ENCODE results near the gene ZNF30.
"Not testable (repeated sequence)": the region's sequence is repeated elsewhere in the genome, so short reads cannot be mapped to it uniquely, and the experiment has no call there.

ZNF30 gene

GRCh38 chr19:34904664-34905527 lies 21.8 kb upstream of the ZNF30 start:
- no peak for TF ChIP-seq CTCF (IDR thresholded peaks at IDR 0.05; ENCODE audit: low read depth, low read length)
- DNase-seq (ENCODE audit: low read depth in 2 of 2): no peak
- no peak overlapping the region for H3K4me3 ChIP-seq (replicated peaks in 1 of 2; ENCODE audit: low read depth in 2 of 2, low read length in 2 of 2)

DNA sequence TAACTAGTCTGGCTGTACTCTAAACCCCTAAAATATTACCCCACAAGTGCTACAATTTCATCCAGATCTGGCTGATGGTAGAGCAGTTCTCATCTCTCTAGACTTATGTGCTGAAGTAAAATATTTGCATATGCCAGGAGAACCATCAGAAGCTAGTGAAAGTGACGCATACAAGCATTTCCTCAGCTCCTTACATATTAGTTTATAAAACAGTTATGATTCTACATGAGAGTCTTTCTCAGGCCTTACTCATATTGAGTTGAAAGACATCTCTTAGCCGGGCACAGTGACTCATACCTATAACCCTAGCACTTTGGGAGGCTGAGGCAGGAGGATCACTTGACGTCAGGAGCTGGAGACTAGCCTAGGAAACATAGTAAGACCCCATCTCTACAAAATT lies 15.9 kb upstream of the ZNF30 start:
- TF ChIP-seq CTCF (IDR thresholded peaks at IDR 0.05; ENCODE audit: low read depth, low read length): no peak
- DNase-seq (ENCODE audit: low read depth in 2 of 2): no peak
- no peak overlapping the region for H3K4me3 ChIP-seq (replicated peaks in 1 of 2; ENCODE audit: low read depth in 2 of 2, low read length in 2 of 2)

GRCh38 chr19:34917144-34917543 lies 9.6 kb upstream of the ZNF30 start:
- not testable (repeated sequence) for H3K4me3 ChIP-seq (replicated peaks in 1 of 2; ENCODE audit: low read depth in 2 of 2, low read length in 2 of 2); DNase-seq (ENCODE audit: low read depth in 2 of 2)

GRCh38 chr19:34918190-34918589 lies 8.5 kb upstream of the ZNF30 start:
- no peak for DNase-seq (ENCODE audit: low read depth in 2 of 2)
- no peak for TF ChIP-seq CTCF (IDR thresholded peaks at IDR 0.05; ENCODE audit: low read depth, low read length)
- H3K4me3 ChIP-seq (replicated peaks in 1 of 2; ENCODE audit: low read depth in 2 of 2, low read length in 2 of 2): no peak overlapping the region

DNA sequence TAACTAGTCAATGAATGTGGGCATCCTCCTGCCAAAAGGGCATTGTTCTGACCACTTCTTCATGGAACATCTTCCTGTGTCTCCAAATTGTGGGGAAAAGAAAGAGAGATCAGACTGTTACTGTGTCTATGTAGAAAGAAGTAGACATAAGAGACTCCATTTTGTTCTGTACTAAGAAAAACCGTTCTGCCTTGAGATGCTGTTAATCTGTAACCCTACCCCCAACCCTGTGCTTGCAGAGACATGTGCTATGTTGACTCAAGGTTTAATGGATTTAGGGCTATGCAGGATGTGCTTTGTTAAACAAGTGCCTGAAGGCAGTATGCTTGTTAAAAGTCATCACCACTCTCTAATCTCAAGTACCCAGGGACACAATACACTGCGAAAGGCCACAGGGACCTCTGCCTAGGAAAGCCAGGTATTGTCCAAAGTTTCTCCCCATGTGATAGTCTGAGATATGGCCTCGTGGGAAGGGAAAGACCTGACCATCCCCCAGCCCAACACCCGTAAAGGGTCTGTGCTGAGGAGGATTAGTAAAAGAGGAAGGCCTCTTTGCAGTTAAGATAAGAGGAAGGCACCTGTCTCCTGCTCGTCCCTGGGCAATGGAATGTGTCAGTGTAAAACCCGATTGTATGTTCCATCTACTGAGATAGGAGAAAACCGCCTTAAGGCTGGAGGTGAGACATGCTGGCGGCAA lies 6.5 kb upstream of the ZNF30 start:
- DNase-seq (ENCODE audit: low read depth in 2 of 2); H3K4me3 ChIP-seq (replicated peaks in 1 of 2; ENCODE audit: low read depth in 2 of 2, low read length in 2 of 2): not testable (repeated sequence)

DNA sequence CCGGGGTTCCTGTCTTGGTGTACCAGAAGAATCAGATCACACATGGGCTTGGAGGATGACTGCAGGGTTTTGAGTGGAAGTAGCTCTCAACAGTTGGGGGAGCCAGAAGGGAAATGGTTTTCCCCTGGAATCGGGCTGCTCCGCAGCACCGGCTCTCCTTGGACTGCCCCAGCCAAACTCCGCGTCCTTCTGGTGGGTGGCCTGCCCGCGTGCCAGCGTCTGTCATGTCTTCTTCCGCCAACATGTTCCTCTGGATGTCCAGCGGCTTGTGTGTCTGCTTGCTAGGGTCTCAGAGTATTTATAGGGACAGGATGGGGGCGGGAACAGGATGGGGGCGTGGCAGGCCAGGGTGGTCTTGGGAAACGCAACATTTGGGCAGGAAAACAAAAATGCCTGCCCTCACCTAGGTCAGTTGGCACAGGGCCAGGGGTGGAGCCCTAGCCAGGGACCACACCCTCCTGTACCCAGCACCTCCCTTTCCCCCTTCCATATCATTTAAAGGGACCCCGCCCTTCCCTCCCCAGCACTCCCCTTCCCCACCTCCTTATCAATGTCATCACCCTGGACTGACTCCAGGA lies 1.3 kb upstream of the ZNF30 start:
- TF ChIP-seq CTCF (IDR thresholded peaks at IDR 0.05; ENCODE audit: low read depth, low read length): no peak
- DNase-seq (ENCODE audit: low read depth in 2 of 2): no peak
- H3K4me3 ChIP-seq (replicated peaks in 1 of 2; ENCODE audit: low read depth in 2 of 2, low read length in 2 of 2): no peak overlapping the region

DNA sequence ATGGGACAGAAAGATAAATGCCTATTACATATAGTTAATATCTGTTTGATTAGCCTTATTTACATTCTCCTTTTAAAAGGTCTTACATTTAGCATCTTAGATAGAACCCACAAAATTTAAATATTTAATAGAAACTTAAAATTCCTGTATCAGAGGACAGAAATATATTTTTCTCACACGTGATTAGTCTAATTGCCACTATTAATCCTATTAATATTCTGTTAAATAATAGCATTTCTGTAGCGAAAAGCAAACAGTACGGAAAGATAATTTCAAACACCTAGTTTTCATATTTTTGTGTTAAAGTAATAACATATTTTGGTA lies 380 bp upstream of the ZNF30 start:
- no peak for DNase-seq (ENCODE audit: low read depth in 2 of 2)
- no peak overlapping the region for H3K4me3 ChIP-seq (replicated peaks in 1 of 2; ENCODE audit: low read depth in 2 of 2, low read length in 2 of 2)
- no peak for TF ChIP-seq CTCF (IDR thresholded peaks at IDR 0.05; ENCODE audit: low read depth, low read length)
